ENCODE data around the gene RSU1. TPM values are rescaled to one million over a fixed set of nuclear protein-coding genes. Genes with fewer than 3 reads are reported as not detected.

RSU1 gene
- total and polyA plus RNA-seq, 2 donors (not counting 3 experiments of a cell fraction or from before 2014, with no cell fraction given): 80.2 to 104 TPM

DNA sequence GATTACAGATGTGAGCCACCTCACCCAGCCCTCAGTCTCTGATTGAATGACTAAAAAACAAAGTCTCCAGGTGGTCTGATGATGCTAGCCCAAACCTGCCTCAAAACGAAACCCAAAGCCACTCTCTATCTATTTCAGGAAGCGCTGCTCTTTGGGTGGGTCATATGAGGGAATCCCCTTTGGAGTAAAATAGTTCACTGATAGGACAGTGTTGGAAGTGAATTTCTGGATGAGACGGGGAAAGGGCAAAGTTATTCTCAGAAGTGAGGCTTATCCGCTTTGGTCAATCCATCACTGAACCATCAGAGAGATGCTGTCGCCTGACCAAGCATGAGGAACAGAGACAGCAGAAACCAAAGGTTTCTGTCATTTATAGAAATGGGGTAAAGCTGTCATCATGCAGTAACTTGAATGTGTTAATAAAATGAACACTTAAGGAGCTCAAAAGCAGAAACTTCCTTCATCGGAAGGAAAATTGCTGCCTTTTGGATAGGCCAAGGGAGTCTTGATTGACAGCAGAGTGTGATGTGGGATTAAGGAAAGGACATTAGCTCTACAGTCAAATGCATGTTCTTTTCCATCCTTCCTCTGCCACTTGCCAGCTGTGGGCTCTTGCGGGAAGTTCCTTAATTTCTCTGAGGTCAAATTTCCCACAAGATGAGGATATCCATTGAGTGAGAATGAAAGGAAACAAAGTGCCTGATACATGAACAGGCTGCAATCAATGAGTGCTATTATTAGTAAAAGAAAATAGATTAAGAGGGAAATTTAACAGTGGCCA lies 230.7 kb downstream of the RSU1 start:
- dilution Hi-C loops (cut with MboI; ENCODE audit: extremely low pct_ligation_motif_present, low sequenced_read_pairs): no loop called here
- Histone ChIP-seq H3K36me3 (ENCODE audit: control insufficient read depth in 2 of 2, extremely low read depth in 1 of 2, insufficient read depth in 2 of 2, low read length in 2 of 2) (no peaks in the 10 kb centered on the region), H3K4me1 (ENCODE audit: control insufficient read depth, extremely low read depth, insufficient read depth, low read length) (no peaks in the 10 kb centered on the region), H3K27me3 (ENCODE audit: control insufficient read depth in 2 of 2, insufficient read depth in 2 of 2, low read length in 2 of 2) (no peaks in the 10 kb centered on the region), H3K4me2 (ENCODE audit: insufficient read depth, low read length) (no peak overlapping the region), H3K27ac (ENCODE audit: insufficient read depth, low read depth, low read length) (no peak overlapping the region), H3K9me3 (replicated peaks; ENCODE audit: control insufficient read depth, insufficient read depth, low read length) (no peaks in the 10 kb centered on the region), H3K79me2 (ENCODE audit: control insufficient read depth, insufficient read depth, low read length) (no peaks in the 10 kb centered on the region), H3K9me1 (replicated peaks; ENCODE audit: control insufficient read depth, extremely low read depth, insufficient read depth, low read length) (no peaks in the 10 kb centered on the region), H4K20me1 (replicated peaks; ENCODE audit: control insufficient read depth, extremely low read depth, insufficient read depth, low read length) (no peaks in the 10 kb centered on the region), H3K4me3 (replicated peaks in 1 of 3; ENCODE audit: insufficient read depth in 1 of 3, low read depth in 1 of 3, low read length in 3 of 3) (no peak overlapping the region), H3K9ac (replicated peaks; ENCODE audit: extremely low read depth, insufficient read depth, low read length) (no peak overlapping the region), H2AFZ (ENCODE audit: low read depth, low read length) (no peak overlapping the region)
- ChIA-PET CTCF (interaction anchor here (0.6 kb wide), 1 partner anchor 40 kb away, joined by 3 read pairs; no protein-coding TSS in a partner anchor), POLR2A (no interaction called here)
- TF ChIP-seq EZH2 (IDR thresholded peaks at IDR 0.05; ENCODE audit: borderline replicate concordance, low read depth, low read length, severe bottlenecking): no peak
- no peak for TF ChIP-seq MYC (IDR thresholded peaks at IDR 0.05; ENCODE audit: low read depth, low read length)
- no peak for TF ChIP-seq POLR2AphosphoS5 (IDR thresholded peaks at IDR 0.05; ENCODE audit: insufficient read depth, low read depth, low read length)
- no peak for TF ChIP-seq POLR2A (IDR thresholded peaks at IDR 0.05; ENCODE audit: low read depth, low read length)
- TF ChIP-seq, protein P1, sequence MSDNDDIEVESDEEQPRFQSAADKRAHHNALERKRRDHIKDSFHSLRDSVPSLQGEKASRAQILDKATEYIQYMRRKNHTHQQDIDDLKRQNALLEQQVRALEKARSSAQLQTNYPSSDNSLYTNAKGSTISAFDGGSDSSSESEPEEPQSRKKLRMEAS (IDR thresholded peaks at IDR 0.05; ENCODE audit: insufficient read depth, insufficient read length): no peak
- no peak for TF ChIP-seq FOS (IDR thresholded peaks at IDR 0.05; ENCODE audit: borderline replicate concordance, insufficient read depth, low read length)
- TF ChIP-seq, protein P2, sequence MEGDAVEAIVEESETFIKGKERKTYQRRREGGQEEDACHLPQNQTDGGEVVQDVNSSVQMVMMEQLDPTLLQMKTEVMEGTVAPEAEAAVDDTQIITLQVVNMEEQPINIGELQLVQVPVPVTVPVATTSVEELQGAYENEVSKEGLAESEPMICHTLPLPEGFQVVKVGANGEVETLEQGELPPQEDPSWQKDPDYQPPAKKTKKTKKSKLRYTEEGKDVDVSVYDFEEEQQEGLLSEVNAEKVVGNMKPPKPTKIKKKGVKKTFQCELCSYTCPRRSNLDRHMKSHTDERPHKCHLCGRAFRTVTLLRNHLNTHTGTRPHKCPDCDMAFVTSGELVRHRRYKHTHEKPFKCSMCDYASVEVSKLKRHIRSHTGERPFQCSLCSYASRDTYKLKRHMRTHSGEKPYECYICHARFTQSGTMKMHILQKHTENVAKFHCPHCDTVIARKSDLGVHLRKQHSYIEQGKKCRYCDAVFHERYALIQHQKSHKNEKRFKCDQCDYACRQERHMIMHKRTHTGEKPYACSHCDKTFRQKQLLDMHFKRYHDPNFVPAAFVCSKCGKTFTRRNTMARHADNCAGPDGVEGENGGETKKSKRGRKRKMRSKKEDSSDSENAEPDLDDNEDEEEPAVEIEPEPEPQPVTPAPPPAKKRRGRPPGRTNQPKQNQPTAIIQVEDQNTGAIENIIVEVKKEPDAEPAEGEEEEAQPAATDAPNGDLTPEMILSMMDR (IDR thresholded peaks at IDR 0.05; ENCODE audit: extremely low read depth in 1 of 2, insufficient read depth in 1 of 2, low read depth in 1 of 2, low read length in 2 of 2): no peak
- no peak for TF ChIP-seq JUN (IDR thresholded peaks at IDR 0.05; ENCODE audit: borderline replicate concordance, insufficient read depth, insufficient read length, low read depth)
- no peak for TF ChIP-seq GATA2 (IDR thresholded peaks at IDR 0.05; ENCODE audit: insufficient read depth, insufficient read length, low read depth, low read length)
- BruUV-seq (replicated peaks): no TSS peak
- intact Hi-C loops (cut with micrococcal nuclease): no loop called here
- FAIRE-seq (no peak), DNase-seq (ENCODE audit: low read depth, low spot score) (no peak)
